H1 (cell line): ENCODE results near the gene PHACTR1. TPM values are rescaled to one million over a fixed set of nuclear protein-coding genes. Genes with fewer than 3 reads are reported as not detected.
A peak's percentile ranks its signal among the peaks of the same experiment; 100 is the strongest.

Source experiments
- CBX5 ChIP-seq: fragments of 300-800, 300-1000 bp; sonication (generic); IDR thresholded peaks from 2 replicates; pipeline ENCODE4 v1.7.1; 2016; ENCODE audit warnings: antibody characterized with exemption, low read length, low read depth
- CBX8 ChIP-seq: fragments of 300-800, 300-1000 bp; sonication (generic); IDR thresholded peaks from 2 replicates; pipeline ENCODE4 v1.7.1; 2016; ENCODE audit warnings: low read depth, low read length, borderline replicate concordance
- CHD2 ChIP-seq: IDR thresholded peaks from 2 replicates; pipeline ENCODE4 v1.6.1; 2012; ENCODE audit warnings: low read length, improper control_type of control experiment
- CHD7 ChIP-seq: fragments of 300-600 bp; sonication (generic); IDR thresholded peaks from 2 replicates; pipeline ENCODE4 v1.7.1; 2012; ENCODE audit warnings: low read length, moderate library complexity, mild to moderate bottlenecking, inconsistent platforms; ENCODE audit not compliant: insufficient replicate concordance
- CTBP2 ChIP-seq: IDR thresholded peaks from 2 replicates; pipeline ENCODE4 v1.7.0; 2011; ENCODE audit warnings: borderline replicate concordance, mild to moderate bottlenecking, moderate library complexity, mixed read lengths, low read length; ENCODE audit not compliant: insufficient read depth, insufficient read length
- HDAC2 ChIP-seq, 2 experiments: fragments of 300-600 bp in 1 of 2; sonication (generic) in 1 of 2; IDR thresholded peaks; 2 replicates each; pipeline ENCODE4 v1.6.1; 2011 to 2012; ENCODE audit warnings: low read depth in 2 of 2, low read length in 2 of 2, mild to moderate bottlenecking in 2 of 2, moderate library complexity in 2 of 2, borderline replicate concordance in 1 of 2, inconsistent platforms in 1 of 2
- POLR2AphosphoS5 ChIP-seq: IDR thresholded peaks from 2 replicates; pipeline ENCODE4 v1.6.1; 2011; ENCODE audit warnings: low read depth, low read length
- RNF2 ChIP-seq: fragments of 200-900, 300-1000 bp; sonication (generic); IDR thresholded peaks from 2 replicates; pipeline ENCODE4 v1.7.1; 2016; ENCODE audit warnings: borderline replicate concordance, low read depth, mild to moderate bottlenecking, antibody characterized with exemption, low read length; ENCODE audit not compliant: poor library complexity, severe bottlenecking; ENCODE audit errors: missing control alignments
- TBP ChIP-seq: IDR thresholded peaks from 2 replicates; pipeline ENCODE4 v1.6.1; 2011; ENCODE audit warnings: low read depth, low read length, improper control_type of control experiment
- TCF12 ChIP-seq: IDR thresholded peaks from 2 replicates; pipeline ENCODE4 v1.6.1; 2011; ENCODE audit warnings: low read depth, mild to moderate bottlenecking, low read length
- polyA plus RNA-seq, 7 experiments: library from polyadenylated mRNA; depleted of rRNA in 3 of 7; stranded (reverse) in 5 of 7; unstranded in 2 of 7; fragments of >200 nt in 5 of 7; fragments of 200-250 nt in 2 of 7; gene quantifications; 1 replicate in 5 of 7; 2 replicates in 1 of 7; 4 replicates in 1 of 7; pipeline versions ENCODE4 v1.2.1 to v1.2.3, GENCODE V29; 2011 to 2013; ENCODE audit warnings: missing spikeins in 2 of 7, mixed read lengths in 2 of 7
- total RNA-seq: library from RNA; stranded (reverse); fragmentation: NEBNext Ultra II Directional; extraction: Animal tissue kit (Norgen Biotek cat#: 25700); gene quantifications from 2 replicates; pipeline ENCODE4 v1.2.1, GENCODE V29; 2021

The PHACTR1 gene
- total and polyA plus RNA-seq, 2 of the 8 experiments (the other 6 are each of a cell fraction or from before 2014, with no cell fraction given): 3.9 to 17.1 TPM

GRCh38 chr6:12748815-12749521 lies 32.4 kb downstream of the PHACTR1 start (continued):
- TF ChIP-seq CHD2 (no peak), CTBP2 (peak; percentile 69), CHD7 (no peak), TCF12 (no peak), RNF2 (no peak), CBX8 (no peak), POLR2AphosphoS5 (no peak; the same call in 1 of the 2 replicates), CBX5 (no peak), TBP (peak; percentile 37; the same call in 1 of the 2 replicates), HDAC2 (IDR thresholded peaks at IDR 0.05; ENCODE audit: borderline replicate concordance in 1 of 2, low read depth in 2 of 2, low read length in 2 of 2) (no peak)
